ENCODE measurements around the gene RXRG.

RXRG gene

DNA sequence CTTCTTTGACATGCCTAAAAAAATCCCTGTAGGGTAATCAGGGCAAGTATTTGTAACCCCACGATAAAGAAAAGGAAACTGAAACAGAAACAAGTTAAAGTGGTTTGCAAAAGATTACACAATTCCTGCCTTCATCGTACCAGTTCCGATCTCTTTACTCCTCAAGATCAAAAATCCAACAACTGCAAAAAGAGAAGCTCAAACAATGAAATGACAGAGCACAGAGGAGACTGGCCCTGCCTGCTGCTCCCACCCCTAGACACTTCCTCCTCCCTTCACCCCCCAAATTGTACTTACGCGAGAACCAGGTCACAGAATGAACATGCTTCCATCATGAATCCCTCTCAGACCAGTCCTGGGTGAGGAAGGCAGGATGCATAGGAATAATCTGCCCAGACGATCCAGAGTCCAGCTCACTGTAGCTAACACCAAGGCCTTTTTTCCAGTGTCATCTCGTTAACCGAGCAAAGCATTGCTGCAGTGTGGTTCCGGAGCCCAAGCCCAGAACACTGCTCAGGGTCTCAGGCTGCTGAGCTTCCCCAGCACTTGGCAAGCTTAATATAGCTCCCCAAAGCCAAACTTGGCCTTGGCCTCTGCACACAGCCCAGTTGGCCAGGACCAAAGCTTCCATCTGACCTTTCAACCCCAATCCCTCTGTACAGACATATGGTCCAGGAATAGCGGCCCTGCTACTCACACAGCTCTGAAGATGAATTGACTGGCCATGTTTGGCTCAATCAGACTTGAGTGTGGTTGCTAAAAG is 20.3 kb downstream of the RXRG start:
- no peak for DNase-seq (ENCODE audit: low read depth, low spot score)
- no peak overlapping the region for H3K4me3 ChIP-seq (ENCODE audit: low read depth, low read length)
- TF ChIP-seq, protein P1, sequence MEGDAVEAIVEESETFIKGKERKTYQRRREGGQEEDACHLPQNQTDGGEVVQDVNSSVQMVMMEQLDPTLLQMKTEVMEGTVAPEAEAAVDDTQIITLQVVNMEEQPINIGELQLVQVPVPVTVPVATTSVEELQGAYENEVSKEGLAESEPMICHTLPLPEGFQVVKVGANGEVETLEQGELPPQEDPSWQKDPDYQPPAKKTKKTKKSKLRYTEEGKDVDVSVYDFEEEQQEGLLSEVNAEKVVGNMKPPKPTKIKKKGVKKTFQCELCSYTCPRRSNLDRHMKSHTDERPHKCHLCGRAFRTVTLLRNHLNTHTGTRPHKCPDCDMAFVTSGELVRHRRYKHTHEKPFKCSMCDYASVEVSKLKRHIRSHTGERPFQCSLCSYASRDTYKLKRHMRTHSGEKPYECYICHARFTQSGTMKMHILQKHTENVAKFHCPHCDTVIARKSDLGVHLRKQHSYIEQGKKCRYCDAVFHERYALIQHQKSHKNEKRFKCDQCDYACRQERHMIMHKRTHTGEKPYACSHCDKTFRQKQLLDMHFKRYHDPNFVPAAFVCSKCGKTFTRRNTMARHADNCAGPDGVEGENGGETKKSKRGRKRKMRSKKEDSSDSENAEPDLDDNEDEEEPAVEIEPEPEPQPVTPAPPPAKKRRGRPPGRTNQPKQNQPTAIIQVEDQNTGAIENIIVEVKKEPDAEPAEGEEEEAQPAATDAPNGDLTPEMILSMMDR (IDR thresholded peaks at IDR 0.05; ENCODE audit: insufficient read depth, low read length, missing control alignments) = no peak
- POLR2A ChIA-PET = no interaction called here
- CTCF ChIA-PET = interaction anchor here (1.9 kb wide), 1 partner anchor 32 kb away, joined by 7 read pairs; no protein-coding TSS in a partner anchor

DNA sequence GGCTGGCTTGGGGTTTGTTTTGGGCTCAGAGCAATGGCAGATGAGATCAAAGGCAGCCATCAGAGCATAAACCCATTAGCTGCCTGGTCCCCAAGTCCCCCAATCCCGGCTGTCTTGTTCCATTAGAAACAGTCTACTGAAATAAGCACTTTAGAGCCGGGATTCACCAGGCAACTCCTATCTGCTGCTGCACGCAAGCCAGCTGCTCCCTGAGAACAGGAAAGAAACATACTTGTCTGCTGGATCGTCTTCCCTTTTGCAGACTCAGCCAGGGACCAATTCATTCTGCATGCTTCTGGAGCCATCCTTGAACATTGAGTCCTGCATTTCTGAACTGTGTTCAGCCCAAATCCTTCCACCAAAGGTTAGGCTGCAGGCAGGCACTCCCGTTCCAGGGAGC is 21.8 kb downstream of the RXRG start:
- ChIA-PET CTCF (no interaction called here), POLR2A (no interaction called here)
- DNase-seq (ENCODE audit: low read depth, low spot score) = no peak
- TF ChIP-seq, protein P1 (IDR thresholded peaks at IDR 0.05; ENCODE audit: insufficient read depth, low read length, missing control alignments) = no peak
- no peak overlapping the region for H3K4me3 ChIP-seq (ENCODE audit: low read depth, low read length)

- H3K4me3 ChIP-seq (ENCODE audit: low read depth, low read length) = no peak overlapping the region
- no peak for DNase-seq (ENCODE audit: low read depth, low spot score)
- ChIA-PET POLR2A (no interaction called here), CTCF (no interaction called here)
- TF ChIP-seq, protein P1 (IDR thresholded peaks at IDR 0.05; ENCODE audit: insufficient read depth, low read length, missing control alignments) = no peak
Measured at GRCh38 chr1:165420655-165421054, 24.3 kb downstream of the RXRG start.

GRCh38 chr1:165419839-165420238 is 25.1 kb downstream of the RXRG start:
- TF ChIP-seq, protein P1 (IDR thresholded peaks at IDR 0.05; ENCODE audit: insufficient read depth, low read length, missing control alignments) = no peak
- DNase-seq (ENCODE audit: low read depth, low spot score) = no peak
- ChIA-PET POLR2A (no interaction called here), CTCF (no interaction called here)
- no peak overlapping the region for H3K4me3 ChIP-seq (ENCODE audit: low read depth, low read length)

DNA sequence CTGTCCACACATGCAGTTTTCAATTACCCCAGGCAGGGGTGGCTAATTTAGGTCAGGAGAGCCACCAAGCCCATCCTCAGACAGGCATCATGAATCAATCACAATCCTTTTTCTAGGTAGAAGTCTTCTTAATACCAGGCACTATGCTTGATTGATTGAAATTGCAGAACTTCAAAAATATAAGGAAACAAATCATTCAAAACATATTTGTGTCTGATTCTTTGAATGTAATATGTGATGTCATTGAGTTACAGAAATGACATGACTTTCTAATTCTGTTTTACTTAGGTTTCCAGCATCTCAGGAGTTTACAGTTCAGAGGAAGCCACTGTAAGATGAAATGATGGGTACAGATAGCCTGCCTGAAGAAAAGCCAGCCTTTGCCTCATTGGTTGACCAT is 26.7 kb downstream of the RXRG start:
- DNase-seq (ENCODE audit: low read depth, low spot score) = no peak
- POLR2A ChIA-PET = no interaction called here
- CTCF ChIA-PET = no interaction called here
- H3K4me3 ChIP-seq (ENCODE audit: low read depth, low read length) = no peak overlapping the region
- TF ChIP-seq, protein P1 (IDR thresholded peaks at IDR 0.05; ENCODE audit: insufficient read depth, low read length, missing control alignments) = no peak

DNA sequence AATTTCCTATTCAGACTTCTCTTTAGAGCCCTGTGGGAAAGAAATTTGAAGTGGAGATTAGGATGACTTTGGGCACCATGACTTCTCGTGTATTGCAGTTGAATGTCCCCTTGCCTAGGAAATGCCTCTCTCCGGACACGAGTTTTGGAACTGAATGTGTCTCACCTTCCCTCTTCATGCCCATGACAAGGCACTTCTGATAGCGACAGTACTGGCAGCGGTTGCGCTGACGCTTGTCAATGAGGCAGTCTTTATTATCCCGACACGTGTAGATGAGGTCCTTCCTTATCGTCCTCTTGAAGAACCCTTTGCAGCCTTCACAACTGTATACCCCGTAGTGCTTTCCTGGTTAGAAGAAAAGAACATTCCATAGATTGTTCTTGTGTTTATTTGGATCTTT is 28.1 kb downstream of the RXRG start:
- DNase-seq (ENCODE audit: low read depth, low spot score) = no peak
- TF ChIP-seq, protein P1 (IDR thresholded peaks at IDR 0.05; ENCODE audit: insufficient read depth, low read length, missing control alignments) = no peak
- ChIA-PET CTCF (no interaction called here), POLR2A (no interaction called here)
- no peak overlapping the region for H3K4me3 ChIP-seq (ENCODE audit: low read depth, low read length)

Data from AG04449 (cell line).